HG03060 (cell line): Measurements from ENCODE around the gene VCY.
"Not testable (repeated sequence)": the region's sequence is repeated elsewhere in the genome, so short reads cannot be mapped to it uniquely, and the experiment has no call there.

Experiments
- ATAC-seq: cut with Tn5 transposase; IDR thresholded peaks from one replicate; pipeline ENCODE4 v1.9.1; 2021; ENCODE audit warnings: low read depth, moderate number of reproducible peaks; ENCODE audit not compliant: unreplicated experiment

VCY gene

GRCh38 chrY:13986373-13986772 is at the start of gene VCY:
Gene VCY, minus strand, starts transcription at chrY:13986473. Its CDS starts 33 bp downstream, at chrY:13986440.
- not testable (repeated sequence) for ATAC-seq

- ATAC-seq = not testable (repeated sequence)
Observed at GRCh38 chrY:14030395-14030794, 44.1 kb upstream of the VCY start.

GRCh38 chrY:14011916-14012315 is 25.6 kb upstream of the VCY start:
- ATAC-seq = not testable (repeated sequence)

- not testable (repeated sequence) for ATAC-seq
Observed at GRCh38 chrY:13942406-13942805, 43.9 kb downstream of the VCY start.
